Smooth muscle cell of the pulmonary artery (primary cell): ENCODE data around the gene TTC28. TPM values are rescaled to one million over a fixed set of nuclear protein-coding genes. Genes with fewer than 3 reads are reported as not detected.

Source experiments
- total RNA-seq: library from RNA; depleted of rRNA; stranded (reverse); fragments of >200 nt; gene quantifications from 2 replicates; pipeline ENCODE4 v1.2.3, GENCODE V29; 2014

TTC28 gene
- 29.3 and 36.5 TPM in 2 replicates for total RNA-seq

DNA sequence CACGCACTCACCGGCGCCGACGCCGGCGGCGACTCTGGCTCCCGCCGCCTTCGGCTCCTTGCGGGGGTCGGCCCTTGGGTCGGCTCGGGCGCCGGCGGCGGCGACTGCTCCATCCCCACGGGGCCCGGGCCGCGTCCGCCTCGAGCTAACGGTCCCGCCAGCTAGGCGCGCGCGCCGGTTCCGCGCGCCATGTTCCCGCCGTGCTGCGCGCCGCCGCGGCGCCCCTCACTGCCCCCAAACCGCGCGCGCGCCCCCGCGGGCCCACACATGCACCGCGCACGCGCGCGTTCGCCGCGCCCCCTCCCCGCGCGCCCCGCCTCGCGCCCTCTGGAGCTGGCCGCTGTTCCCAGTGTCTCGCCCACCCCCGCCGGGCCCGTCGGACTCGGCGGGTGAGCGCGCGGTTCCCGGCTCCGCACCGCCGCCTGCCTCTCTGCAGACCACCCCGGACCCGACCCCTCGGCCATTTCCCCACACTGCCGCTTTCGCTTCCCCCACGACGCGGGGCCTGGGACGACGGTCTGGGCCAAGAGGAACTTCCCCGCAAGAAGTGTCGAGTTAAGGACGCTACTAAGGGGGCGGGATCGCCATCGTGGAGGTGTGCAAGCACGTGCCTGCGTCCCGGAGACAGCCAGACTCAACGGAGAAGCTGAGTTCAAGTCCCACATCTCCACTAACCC lies at the start of gene TTC28:
Gene TTC28 (minus strand): TSS at position 230 of the 677 bp plus-strand sequence. CDS start 117 bp downstream, at position 113.

Other genes starting within 250 kb of the TTC28 start
- 5.3 and 8.3 TPM in 2 replicates for gene CHEK2, start 62.0 kb upstream of the TTC28 start, total RNA-seq
- 10.4 and 10.8 TPM in 2 replicates for gene HSCB, start 62.2 kb upstream of the TTC28 start, total RNA-seq
- gene CCDC117, start 92.9 kb upstream of the TTC28 start, total RNA-seq = 10.1 and 16.6 TPM in 2 replicates
- gene XBP1, start 120.7 kb upstream of the TTC28 start, total RNA-seq = 159 and 211 TPM in 2 replicates
- gene ZNRF3, start 203.7 kb upstream of the TTC28 start, total RNA-seq = 3.6 and 6.3 TPM in 2 replicates